ENCODE measurements around the gene OTOGL.

GRCh38 chr12:80313209-80313608 is 213.9 kb downstream of the OTOGL start:
- TF ChIP-seq CTCF (conservative IDR thresholded peaks at IDR 0.05) (0 out of 2 replicates have a peak, but pooled peaks have one; percentile 10), EZH2 (IDR thresholded peaks at IDR 0.05; ENCODE audit: low read depth) (no peak)
